HEK293 (cell line): ENCODE results near the gene RAB1A.

ENCODE experiments used
- CTCF ChIA-PET: fragments of 350-600 bp; formaldehyde crosslinking; extraction: SDS; loops from one replicate; lab custom pipeline; 2021; ENCODE audit warnings: antibody characterized with exemption; lab: Yijun Ruan, JAX
- POLR2A ChIA-PET: fragments of 300-600 bp; formaldehyde crosslinking; extraction: SDS; loops from one replicate; lab custom pipeline; 2020; ENCODE audit warnings: antibody characterized with exemption, inconsistent platforms; lab: Yijun Ruan, JAX
- H3K27ac ChIP-seq: fragments of 200-500 bp; sonication (Bioruptor generic); 2 replicates; pipeline ENCODE4 v1.5.1; 2014; ENCODE audit warnings: low read depth, low read length, control low read depth, inconsistent platforms; ENCODE audit errors: extremely low read depth
- H3K36me3 ChIP-seq, 2 experiments: fragments of 200-500 bp in 1 of 2; sonication (Bioruptor generic) in 1 of 2; 1 replicate in 1 of 2; 2 replicates in 1 of 2; pipeline ENCODE4 v1.5.1; 2014 to 2017; ENCODE audit warnings: inconsistent platforms in 2 of 2, low read length in 2 of 2; ENCODE audit not compliant: control insufficient read depth in 2 of 2, insufficient read depth in 1 of 2
- H3K4me1 ChIP-seq: fragments of 200-500 bp; sonication (Bioruptor generic); 2 replicates; pipeline ENCODE4 v1.5.1; 2014; ENCODE audit warnings: mild to moderate bottlenecking, low read length, inconsistent platforms; ENCODE audit not compliant: control insufficient read depth, insufficient read depth
- H3K4me3 ChIP-seq: 2 replicates; pipeline ENCODE4 v1.5.1; 2011; ENCODE audit warnings: low read depth, mild to moderate bottlenecking, control low read depth, low read length, moderate library complexity
- H3K9me3 ChIP-seq: fragments of 200-500 bp; sonication (Bioruptor generic); 2 replicates; pipeline ENCODE4 v1.5.1; 2014; ENCODE audit warnings: low read depth, low read length, inconsistent platforms; ENCODE audit not compliant: control insufficient read depth, insufficient read depth
- GLI4 ChIP-seq: fragments of 450-650 bp; formaldehyde crosslinking; IDR thresholded peaks from 2 replicates; pipeline ENCODE4 v1.5.1; 2016; ENCODE audit warnings: missing biosample characterization, missing genetic modification characterization
- IKZF3 ChIP-seq: fragments of 450-650 bp; IDR thresholded peaks from 2 replicates; pipeline ENCODE4 v1.5.0; 2018; ENCODE audit warnings: missing biosample characterization, mild to moderate bottlenecking, missing genetic modification characterization, moderate library complexity
- KLF17 ChIP-seq: fragments of 450-650 bp; formaldehyde crosslinking; IDR thresholded peaks from 2 replicates; pipeline ENCODE4 v1.5.1; 2016; ENCODE audit warnings: missing biosample characterization, missing genetic modification characterization
- KLF7 ChIP-seq: fragments of 450-650 bp; formaldehyde crosslinking; IDR thresholded peaks from 2 replicates; pipeline ENCODE4 v1.5.1; 2016; ENCODE audit warnings: missing biosample characterization, missing genetic modification characterization, borderline replicate concordance
- SCRT2 ChIP-seq: fragments of 450-650 bp; formaldehyde crosslinking; IDR thresholded peaks from 2 replicates; pipeline ENCODE4 v1.5.1; 2016; ENCODE audit warnings: missing biosample characterization, missing genetic modification characterization
- SP2 ChIP-seq: fragments of 450-650 bp; formaldehyde crosslinking; IDR thresholded peaks from 2 replicates; pipeline ENCODE4 v1.5.1; 2016; ENCODE audit warnings: missing biosample characterization, missing genetic modification characterization
- TRIM28 ChIP-seq: IDR thresholded peaks from 2 replicates; pipeline ENCODE4 v1.6.1; 2011; ENCODE audit warnings: low read length, control low read depth, borderline replicate concordance
- WT1 ChIP-seq: fragments of 450-650 bp; formaldehyde crosslinking; IDR thresholded peaks from 2 replicates; pipeline ENCODE4 v1.5.1; 2016; ENCODE audit warnings: missing biosample characterization, missing genetic modification characterization
- ZBTB17 ChIP-seq: fragments of 450-650 bp; formaldehyde crosslinking; IDR thresholded peaks from 2 replicates; pipeline ENCODE4 v1.5.1; 2016; ENCODE audit warnings: missing biosample characterization, missing genetic modification characterization
- ZBTB7A ChIP-seq: fragments of 450-650 bp; formaldehyde crosslinking; IDR thresholded peaks from 2 replicates; pipeline ENCODE4 v1.5.1; 2016; ENCODE audit warnings: low read depth, missing biosample characterization, missing genetic modification characterization
- ZBTB8A ChIP-seq: fragments of 450-650 bp; formaldehyde crosslinking; IDR thresholded peaks from 2 replicates; pipeline ENCODE4 v1.5.1; 2016; ENCODE audit warnings: missing biosample characterization, missing genetic modification characterization
- ZIC2 ChIP-seq: fragments of 450-650 bp; formaldehyde crosslinking; IDR thresholded peaks from 2 replicates; pipeline ENCODE4 v1.5.1; 2016; ENCODE audit warnings: missing biosample characterization, missing genetic modification characterization
- ZNF112 ChIP-seq: fragments of 450-650 bp; formaldehyde crosslinking; IDR thresholded peaks from 2 replicates; pipeline ENCODE4 v1.5.0; 2017; ENCODE audit warnings: missing biosample characterization, missing genetic modification characterization
- ZNF223 ChIP-seq: fragments of 450-650 bp; formaldehyde crosslinking; IDR thresholded peaks from 2 replicates; pipeline ENCODE4 v1.5.1; 2016; ENCODE audit warnings: missing biosample characterization, missing genetic modification characterization
- ZNF239 ChIP-seq: fragments of 450-650 bp; formaldehyde crosslinking; IDR thresholded peaks from 2 replicates; pipeline ENCODE4 v1.5.1; 2016; ENCODE audit warnings: missing biosample characterization, missing genetic modification characterization
- ZNF266 ChIP-seq: fragments of 450-650 bp; formaldehyde crosslinking; IDR thresholded peaks from 2 replicates; pipeline ENCODE4 v1.5.1; 2016; ENCODE audit warnings: missing biosample characterization, missing genetic modification characterization, low read depth
- ZNF302 ChIP-seq: fragments of 450-650 bp; formaldehyde crosslinking; IDR thresholded peaks from 2 replicates; pipeline ENCODE4 v1.5.1; 2016; ENCODE audit warnings: missing biosample characterization, missing genetic modification characterization, low read depth
- ZNF354C ChIP-seq: fragments of 450-650 bp; formaldehyde crosslinking; IDR thresholded peaks from 2 replicates; pipeline ENCODE4 v1.5.1; 2016; ENCODE audit warnings: missing biosample characterization, missing genetic modification characterization, low read depth, borderline replicate concordance
- ZNF514 ChIP-seq: fragments of 450-650 bp; formaldehyde crosslinking; IDR thresholded peaks from 2 replicates; pipeline ENCODE4 v1.5.1; 2016; ENCODE audit warnings: missing biosample characterization, missing genetic modification characterization
- ZNF555 ChIP-seq: fragments of 450-650 bp; formaldehyde crosslinking; conservative IDR thresholded peaks from 2 replicates; pipeline ENCODE4 v1.5.1; 2017; ENCODE audit warnings: missing biosample characterization, mild to moderate bottlenecking, missing genetic modification characterization, inconsistent platforms
- ZNF596 ChIP-seq: fragments of 450-650 bp; IDR thresholded peaks from 2 replicates; pipeline ENCODE4 v1.5.0; 2018; ENCODE audit warnings: missing biosample characterization, mild to moderate bottlenecking, missing genetic modification characterization, moderate library complexity
- ZNF624 ChIP-seq: fragments of 450-650 bp; formaldehyde crosslinking; IDR thresholded peaks from 2 replicates; pipeline ENCODE4 v1.5.1; 2017; ENCODE audit warnings: missing biosample characterization, missing genetic modification characterization
- ZNF664 ChIP-seq: fragments of 450-650 bp; formaldehyde crosslinking; IDR thresholded peaks from 2 replicates; pipeline ENCODE4 v1.5.1; 2016; ENCODE audit warnings: missing biosample characterization, missing genetic modification characterization
- ZNF776 ChIP-seq: fragments of 450-650 bp; formaldehyde crosslinking; IDR thresholded peaks from 2 replicates; pipeline ENCODE4 v1.5.0; 2017; ENCODE audit warnings: missing biosample characterization, missing genetic modification characterization, borderline replicate concordance
- ZSCAN18 ChIP-seq: fragments of 450-650 bp; formaldehyde crosslinking; IDR thresholded peaks from 2 replicates; pipeline ENCODE4 v1.5.1; 2016; ENCODE audit warnings: missing biosample characterization, missing genetic modification characterization
- TF ChIP-seq, protein P1 (sequence below): fragments of 450-650 bp; formaldehyde crosslinking; IDR thresholded peaks from 2 replicates; pipeline ENCODE4 v1.5.1; 2016; ENCODE audit warnings: missing biosample characterization, missing genetic modification characterization
- TF ChIP-seq, protein P2 (sequence below): fragments of 450-650 bp; formaldehyde crosslinking; IDR thresholded peaks from 2 replicates; pipeline ENCODE4 v1.5.1; 2016; ENCODE audit warnings: missing biosample characterization, missing genetic modification characterization, borderline replicate concordance

Gene RAB1A

DNA sequence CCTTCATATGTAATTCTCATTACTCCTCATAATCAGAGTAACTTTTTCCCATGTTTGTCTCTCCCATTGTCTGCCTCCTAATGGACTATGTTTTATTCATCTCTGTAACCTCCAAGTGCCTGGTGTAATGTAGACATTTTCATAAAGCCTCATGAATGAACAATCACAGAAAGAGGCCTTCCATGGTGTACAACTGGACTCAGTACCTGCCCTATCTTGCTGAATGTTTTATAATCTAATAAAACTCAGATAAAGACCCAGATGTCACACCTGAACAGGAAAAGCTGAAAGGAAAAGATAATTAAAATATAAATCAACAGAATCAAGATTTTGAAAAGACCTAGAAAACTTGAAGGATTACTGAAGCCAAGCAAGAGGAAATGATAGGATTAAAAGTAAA is 36.7 kb downstream of the RAB1A start (continued):
- TF ChIP-seq, protein P1, sequence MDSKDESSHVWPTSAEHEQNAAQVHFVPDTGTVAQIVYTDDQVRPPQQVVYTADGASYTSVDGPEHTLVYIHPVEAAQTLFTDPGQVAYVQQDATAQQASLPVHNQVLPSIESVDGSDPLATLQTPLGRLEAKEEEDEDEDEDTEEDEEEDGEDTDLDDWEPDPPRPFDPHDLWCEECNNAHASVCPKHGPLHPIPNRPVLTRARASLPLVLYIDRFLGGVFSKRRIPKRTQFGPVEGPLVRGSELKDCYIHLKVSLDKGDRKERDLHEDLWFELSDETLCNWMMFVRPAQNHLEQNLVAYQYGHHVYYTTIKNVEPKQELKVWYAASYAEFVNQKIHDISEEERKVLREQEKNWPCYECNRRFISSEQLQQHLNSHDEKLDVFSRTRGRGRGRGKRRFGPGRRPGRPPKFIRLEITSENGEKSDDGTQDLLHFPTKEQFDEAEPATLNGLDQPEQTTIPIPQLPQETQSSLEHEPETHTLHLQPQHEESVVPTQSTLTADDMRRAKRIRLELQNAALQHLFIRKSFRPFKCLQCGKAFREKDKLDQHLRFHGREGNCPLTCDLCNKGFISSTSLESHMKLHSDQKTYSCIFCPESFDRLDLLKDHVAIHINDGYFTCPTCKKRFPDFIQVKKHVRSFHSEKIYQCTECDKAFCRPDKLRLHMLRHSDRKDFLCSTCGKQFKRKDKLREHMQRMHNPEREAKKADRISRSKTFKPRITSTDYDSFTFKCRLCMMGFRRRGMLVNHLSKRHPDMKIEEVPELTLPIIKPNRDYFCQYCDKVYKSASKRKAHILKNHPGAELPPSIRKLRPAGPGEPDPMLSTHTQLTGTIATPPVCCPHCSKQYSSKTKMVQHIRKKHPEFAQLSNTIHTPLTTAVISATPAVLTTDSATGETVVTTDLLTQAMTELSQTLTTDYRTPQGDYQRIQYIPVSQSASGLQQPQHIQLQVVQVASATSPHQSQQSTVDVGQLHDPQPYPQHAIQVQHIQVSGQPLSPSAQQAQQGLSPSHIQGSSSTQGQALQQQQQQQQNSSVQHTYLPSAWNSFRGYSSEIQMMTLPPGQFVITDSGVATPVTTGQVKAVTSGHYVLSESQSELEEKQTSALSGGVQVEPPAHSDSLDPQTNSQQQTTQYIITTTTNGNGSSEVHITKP (tag by site-specific recombination) = no peak
- no peak for TF ChIP-seq ZNF624
- TF ChIP-seq ZNF596 = no peak
- TF ChIP-seq, protein P2, sequence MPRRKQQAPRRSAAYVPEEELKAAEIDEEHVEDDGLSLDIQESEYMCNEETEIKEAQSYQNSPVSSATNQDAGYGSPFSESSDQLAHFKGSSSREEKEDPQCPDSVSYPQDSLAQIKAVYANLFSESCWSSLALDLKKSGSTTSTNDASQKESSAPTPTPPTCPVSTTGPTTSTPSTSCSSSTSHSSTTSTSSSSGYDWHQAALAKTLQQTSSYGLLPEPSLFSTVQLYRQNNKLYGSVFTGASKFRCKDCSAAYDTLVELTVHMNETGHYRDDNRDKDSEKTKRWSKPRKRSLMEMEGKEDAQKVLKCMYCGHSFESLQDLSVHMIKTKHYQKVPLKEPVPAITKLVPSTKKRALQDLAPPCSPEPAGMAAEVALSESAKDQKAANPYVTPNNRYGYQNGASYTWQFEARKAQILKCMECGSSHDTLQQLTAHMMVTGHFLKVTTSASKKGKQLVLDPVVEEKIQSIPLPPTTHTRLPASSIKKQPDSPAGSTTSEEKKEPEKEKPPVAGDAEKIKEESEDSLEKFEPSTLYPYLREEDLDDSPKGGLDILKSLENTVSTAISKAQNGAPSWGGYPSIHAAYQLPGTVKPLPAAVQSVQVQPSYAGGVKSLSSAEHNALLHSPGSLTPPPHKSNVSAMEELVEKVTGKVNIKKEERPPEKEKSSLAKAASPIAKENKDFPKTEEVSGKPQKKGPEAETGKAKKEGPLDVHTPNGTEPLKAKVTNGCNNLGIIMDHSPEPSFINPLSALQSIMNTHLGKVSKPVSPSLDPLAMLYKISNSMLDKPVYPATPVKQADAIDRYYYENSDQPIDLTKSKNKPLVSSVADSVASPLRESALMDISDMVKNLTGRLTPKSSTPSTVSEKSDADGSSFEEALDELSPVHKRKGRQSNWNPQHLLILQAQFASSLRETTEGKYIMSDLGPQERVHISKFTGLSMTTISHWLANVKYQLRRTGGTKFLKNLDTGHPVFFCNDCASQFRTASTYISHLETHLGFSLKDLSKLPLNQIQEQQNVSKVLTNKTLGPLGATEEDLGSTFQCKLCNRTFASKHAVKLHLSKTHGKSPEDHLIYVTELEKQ (tag by site-specific recombination) = no peak
- no peak for TF ChIP-seq ZNF112 (tag by site-specific recombination)
- TF ChIP-seq ZBTB17 (tag by site-specific recombination) = no peak
- TF ChIP-seq IKZF3 (tag by site-specific recombination) = no peak
- TF ChIP-seq SCRT2 (tag by site-specific recombination) = no peak
- no peak for TF ChIP-seq ZBTB7A (tag by site-specific recombination)
- no peak for TF ChIP-seq ZNF302 (tag by site-specific recombination)
- TF ChIP-seq KLF17 (tag by site-specific recombination) = no peak
- TF ChIP-seq TRIM28 = no peak
- TF ChIP-seq, all 188 proteins: peak for 0

GRCh38 chr2:65092791-65093190 is 37.1 kb downstream of the RAB1A start:
- TF ChIP-seq ZNF354C (no peak), ZNF266 (tag by site-specific recombination) (no peak), ZNF555 (tag by site-specific recombination) (no peak), ZBTB17 (tag by site-specific recombination) (no peak), ZIC2 (no peak)
- Histone ChIP-seq H3K27ac (no peak overlapping the region), H3K4me1 (no peaks in the 10 kb centered on the region), H3K9me3 (no peaks in the 10 kb centered on the region), H3K36me3 (peaks cover 45 to 80% of the 10 kb centered on the region in 2 experiments), H3K4me3 (no peak overlapping the region)
- ChIA-PET POLR2A (no interaction called here), CTCF (no interaction called here)

DNA sequence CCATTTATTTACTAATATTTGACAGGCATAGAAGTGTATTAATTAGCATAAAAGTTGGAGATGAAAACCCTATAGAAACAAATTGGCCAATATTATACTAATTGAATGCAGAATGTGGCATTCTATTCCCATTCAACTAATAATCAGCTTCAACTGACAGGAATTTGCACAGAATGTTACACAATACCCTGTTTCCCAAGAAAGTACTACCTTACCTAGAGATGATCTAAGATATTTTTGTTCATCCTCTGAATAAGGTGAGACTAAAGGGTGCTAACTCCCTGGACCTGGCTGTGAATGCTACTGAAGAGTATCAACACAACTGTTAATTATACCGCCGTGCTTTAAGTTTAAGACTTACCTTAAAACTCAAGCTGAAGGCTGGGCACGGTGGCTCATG is 44.8 kb downstream of the RAB1A start:
- Histone ChIP-seq H3K4me1 (no peaks in the 10 kb centered on the region), H3K4me3 (no peak overlapping the region), H3K27ac (no peak overlapping the region), H3K36me3 (peaks cover 41 to 79% of the 10 kb centered on the region in 2 experiments), H3K9me3 (no peaks in the 10 kb centered on the region)
- POLR2A ChIA-PET = interaction anchor here (1.6 kb wide), 1 partner anchor 45 kb away, joined by 5 read pairs; the partner anchor contains the start of gene RAB1A
- CTCF ChIA-PET = interaction anchor here (0.6 kb wide), 1 partner anchor 437 kb away, joined by 4 read pairs; no protein-coding TSS in a partner anchor
- no peak for TF ChIP-seq IKZF3 (tag by site-specific recombination)
- TF ChIP-seq ZNF239 (tag by site-specific recombination) = no peak
- no peak for TF ChIP-seq GLI4 (tag by site-specific recombination)
- TF ChIP-seq WT1 = no peak
- TF ChIP-seq ZBTB8A (tag by site-specific recombination) = no peak
- TF ChIP-seq ZNF776 = no peak
- no peak for TF ChIP-seq ZSCAN18
- TF ChIP-seq KLF7 (tag by site-specific recombination) = no peak
- no peak for TF ChIP-seq SP2 (tag by site-specific recombination)
- TF ChIP-seq ZNF223 (tag by site-specific recombination) = no peak
- no peak for TF ChIP-seq ZNF514
- no peak for TF ChIP-seq ZNF664 (tag by site-specific recombination)
